HL-60 (cell line): Measurements from ENCODE around the gene NOD2.

Experiments
- REST ChIP-seq: IDR thresholded peaks from 2 replicates; pipeline ENCODE4 v1.6.1; 2012; ENCODE audit warnings: low read depth; ENCODE audit not compliant: insufficient replicate concordance
- SPI1 ChIP-seq: IDR thresholded peaks from 2 replicates; pipeline ENCODE4 v1.6.1; 2012; ENCODE audit warnings: low read depth, mild to moderate bottlenecking, borderline replicate concordance
- TF ChIP-seq, protein P1 (sequence below): IDR thresholded peaks from one replicate; pipeline ENCODE4 v1.5.1; 2011; ENCODE audit warnings: low read length, control low read depth, inconsistent platforms; ENCODE audit not compliant: insufficient read depth

DNA sequence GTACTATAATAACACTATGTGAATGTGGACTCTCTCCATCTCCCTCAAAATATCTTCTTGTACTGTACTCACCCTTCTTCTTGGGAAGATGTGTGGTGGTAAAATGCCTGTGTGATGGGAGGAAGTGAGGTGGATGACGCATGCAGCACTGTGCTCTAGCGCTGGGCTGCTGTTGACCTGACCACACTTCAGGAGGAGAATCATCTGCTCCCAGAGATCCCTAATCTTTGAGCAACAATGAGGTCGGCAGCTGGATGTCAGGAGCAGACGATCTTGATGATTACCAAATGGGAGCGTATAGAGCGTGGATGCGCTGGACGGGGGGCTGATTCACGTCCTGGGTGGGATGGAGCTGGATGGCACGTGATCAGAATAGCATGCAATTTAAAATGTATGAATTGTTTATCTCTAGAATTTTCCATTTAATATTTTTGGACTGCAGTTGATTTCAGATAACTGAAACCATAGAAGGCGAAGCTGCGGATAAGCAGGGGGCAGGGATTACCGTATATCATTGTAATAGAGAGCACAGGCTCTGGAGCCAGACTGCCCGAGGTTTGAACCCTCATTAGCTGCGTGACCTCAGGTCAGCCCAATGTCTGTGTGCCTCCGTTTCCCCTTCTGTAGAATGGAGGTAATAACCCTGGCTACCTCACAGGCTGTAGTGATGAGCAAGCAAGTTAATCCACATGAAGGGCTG lies 24.8 kb downstream of the NOD2 start:
- TF ChIP-seq, protein P1, sequence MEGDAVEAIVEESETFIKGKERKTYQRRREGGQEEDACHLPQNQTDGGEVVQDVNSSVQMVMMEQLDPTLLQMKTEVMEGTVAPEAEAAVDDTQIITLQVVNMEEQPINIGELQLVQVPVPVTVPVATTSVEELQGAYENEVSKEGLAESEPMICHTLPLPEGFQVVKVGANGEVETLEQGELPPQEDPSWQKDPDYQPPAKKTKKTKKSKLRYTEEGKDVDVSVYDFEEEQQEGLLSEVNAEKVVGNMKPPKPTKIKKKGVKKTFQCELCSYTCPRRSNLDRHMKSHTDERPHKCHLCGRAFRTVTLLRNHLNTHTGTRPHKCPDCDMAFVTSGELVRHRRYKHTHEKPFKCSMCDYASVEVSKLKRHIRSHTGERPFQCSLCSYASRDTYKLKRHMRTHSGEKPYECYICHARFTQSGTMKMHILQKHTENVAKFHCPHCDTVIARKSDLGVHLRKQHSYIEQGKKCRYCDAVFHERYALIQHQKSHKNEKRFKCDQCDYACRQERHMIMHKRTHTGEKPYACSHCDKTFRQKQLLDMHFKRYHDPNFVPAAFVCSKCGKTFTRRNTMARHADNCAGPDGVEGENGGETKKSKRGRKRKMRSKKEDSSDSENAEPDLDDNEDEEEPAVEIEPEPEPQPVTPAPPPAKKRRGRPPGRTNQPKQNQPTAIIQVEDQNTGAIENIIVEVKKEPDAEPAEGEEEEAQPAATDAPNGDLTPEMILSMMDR = no peak
- TF ChIP-seq REST (no peak), SPI1 (peak; percentile 39; the same call in 1 of the 2 replicates)
